HCT116 (cell line): Measurements from ENCODE around the gene ZNF791. TPM values are rescaled to one million over a fixed set of nuclear protein-coding genes. Genes with fewer than 3 reads are reported as not detected.

Experiments used
- ATAC-seq: fragments of 200-7000 bp; cut with Tn5 transposase; 2 replicates; pipeline ENCODE4 v1.9.1; 2020; ENCODE audit warnings: mild to moderate bottlenecking, moderate library complexity
- BruUV-seq: library from RNA; stranded (reverse); fragments of 400-500 nt; replicated peaks from 2 replicates; lab custom pipeline; 2021; lab: Mats Ljungman, UMichigan
- CTCF ChIA-PET: fragments of 300-600 bp; sonication (Branson Sonifier 250); formaldehyde crosslinking; loops from one replicate; lab custom pipeline; 2021; ENCODE audit warnings: antibody characterized with exemption; lab: Charles Lee
- POLR2A ChIA-PET: fragments of 300-600, 350-600 bp; sonication (Branson Sonifier 250); formaldehyde crosslinking; loops from one replicate; lab custom pipeline; 2021; ENCODE audit warnings: antibody characterized with exemption; lab: Charles Lee
- RAD21 ChIA-PET, 2 experiments: fragments of 300-600 bp; sonication (Branson Sonifier 250); formaldehyde crosslinking; loops; one replicate each; lab custom pipeline; 2023; ENCODE audit warnings: low total read pairs in 2 of 2; ENCODE audit not compliant: uncharacterized antibody in 2 of 2, unreplicated experiment in 2 of 2, low non-redundant PET in 1 of 2; lab: Charles Lee
- DNase-seq: peaks from one replicate; pipeline ENCODE4 v3.0.0-alpha.2; 2010; ENCODE audit warnings: low read depth, low spot score
- H2AFZ ChIP-seq: fragments of 200-600 bp; shearing (Covaris generic), sonication (generic); 2 replicates; pipeline ENCODE4 v1.6.1; 2017; ENCODE audit warnings: low read depth, mixed run types, mixed read lengths, antibody characterized with exemption, low read length; ENCODE audit not compliant: poor library complexity, severe bottlenecking
- H3K27ac ChIP-seq: 2 replicates; pipeline ENCODE4 v1.5.1; 2012; ENCODE audit warnings: low read depth, low read length
- H3K27me3 ChIP-seq: fragments of 200-600 bp; sonication (generic); 2 replicates; pipeline ENCODE4 v1.6.1; 2016; ENCODE audit warnings: mixed run types, low read length, mixed read lengths; ENCODE audit not compliant: insufficient read depth
- H3K36me3 ChIP-seq, 2 experiments: fragments of 200-500 bp in 1 of 2; fragments of 200-600 bp in 1 of 2; sonication (Bioruptor generic) in 1 of 2; sonication (generic) in 1 of 2; 2 replicates each; pipeline versions ENCODE4 v1.5.1 to v1.6.1; 2014 to 2016; ENCODE audit warnings: low read length in 2 of 2, inconsistent platforms in 1 of 2, mixed read lengths in 1 of 2, mixed run types in 1 of 2; ENCODE audit not compliant: insufficient read depth in 2 of 2, control insufficient read depth in 1 of 2
- H3K4me1 ChIP-seq, 2 experiments: fragments of 200-600 bp in 1 of 2; sonication (generic) in 1 of 2; 2 replicates each; pipeline versions ENCODE4 v1.5.1 to v1.6.1; 2012 to 2017; ENCODE audit warnings: low read length in 2 of 2, inconsistent platforms in 1 of 2, mild to moderate bottlenecking in 1 of 2, mixed read lengths in 1 of 2, mixed run types in 1 of 2, moderate library complexity in 1 of 2; ENCODE audit not compliant: insufficient read depth in 2 of 2, control insufficient read depth in 1 of 2
- H3K4me2 ChIP-seq: fragments of 200-600 bp; sonication (generic); 2 replicates; pipeline ENCODE4 v1.6.1; 2017; ENCODE audit warnings: mixed run types, low read length, mixed read lengths
- H3K4me3 ChIP-seq, 2 experiments: fragments of 200-600 bp in 1 of 2; sonication (generic) in 1 of 2; replicated peaks in 1 of 2; 2 replicates each; pipeline ENCODE4 v1.5.1; 2011 to 2016; ENCODE audit warnings: low read length in 2 of 2, control low read depth in 1 of 2, low read depth in 1 of 2, mild to moderate bottlenecking in 1 of 2, mixed read lengths in 1 of 2, mixed run types in 1 of 2
- H3K79me2 ChIP-seq: fragments of 200-600 bp; sonication (generic); 2 replicates; pipeline ENCODE4 v1.6.1; 2017; ENCODE audit warnings: mild to moderate bottlenecking, mixed run types, low read length, moderate library complexity, mixed read lengths; ENCODE audit not compliant: insufficient read depth
- H3K9ac ChIP-seq: fragments of 200-600 bp; sonication (generic); 2 replicates; pipeline ENCODE4 v1.6.1; 2016; ENCODE audit warnings: low read length, mixed read lengths
- H3K9me2 ChIP-seq: fragments of 200-600 bp; sonication (generic), shearing (Covaris generic); 2 replicates; pipeline ENCODE4 v1.6.1; 2017; ENCODE audit warnings: mixed run types, mild to moderate bottlenecking, moderate library complexity; ENCODE audit not compliant: insufficient read depth
- H3K9me3 ChIP-seq, 2 experiments: fragments of 200-500 bp in 1 of 2; fragments of 200-600 bp in 1 of 2; sonication (Bioruptor generic) in 1 of 2; sonication (generic) in 1 of 2; 2 replicates each; pipeline ENCODE4 v1.6.1; 2014 to 2017; ENCODE audit warnings: low read length in 2 of 2, mixed read lengths in 2 of 2, inconsistent platforms in 1 of 2, low read depth in 1 of 2, mild to moderate bottlenecking in 1 of 2, mixed run types in 1 of 2, moderate library complexity in 1 of 2; ENCODE audit not compliant: control insufficient read depth in 1 of 2, insufficient read depth in 1 of 2
- H4K20me1 ChIP-seq: fragments of 200-600 bp; sonication (generic), shearing (Covaris generic); 2 replicates; pipeline ENCODE4 v1.6.1; 2017; ENCODE audit warnings: mixed run types, mild to moderate bottlenecking, moderate library complexity; ENCODE audit not compliant: insufficient read depth
- CBX3 ChIP-seq: IDR thresholded peaks from 2 replicates; pipeline ENCODE4 v1.6.1; 2012; ENCODE audit warnings: low read depth
- CEBPB ChIP-seq: IDR thresholded peaks from 2 replicates; pipeline ENCODE4 v1.6.1; 2012; ENCODE audit warnings: low read depth
- CTCF ChIP-seq, 3 experiments: fragments of 200-600 bp in 1 of 3; sonication (generic) in 1 of 3; IDR thresholded peaks in 2 of 3; conservative IDR thresholded peaks in 1 of 3; 2 replicates each; pipeline ENCODE4 v1.5.1; 2012 to 2017; ENCODE audit warnings: low read depth in 2 of 3, low read length in 2 of 3, antibody characterized with exemption in 1 of 3, borderline replicate concordance in 1 of 3, control low read depth in 1 of 3, mild to moderate bottlenecking in 1 of 3, mixed read lengths in 1 of 3, mixed run types in 1 of 3, moderate library complexity in 1 of 3; ENCODE audit not compliant: insufficient read depth in 1 of 3
- ELF1 ChIP-seq: IDR thresholded peaks from 2 replicates; pipeline ENCODE4 v1.6.1; 2012; ENCODE audit warnings: low read depth, borderline replicate concordance
- EZH2 ChIP-seq: fragments of 200-600 bp; sonication (generic); IDR thresholded peaks from 2 replicates; pipeline ENCODE4 v1.6.1; 2017; ENCODE audit warnings: antibody characterized with exemption, mixed run types
- EZH2phosphoT487 ChIP-seq: fragments of 200-600 bp; IDR thresholded peaks from 2 replicates; pipeline ENCODE4 v1.6.1; 2018; ENCODE audit warnings: antibody characterized with exemption, borderline replicate concordance
- JUND ChIP-seq: IDR thresholded peaks from 2 replicates; pipeline ENCODE4 v1.6.1; 2012
- MAX ChIP-seq: IDR thresholded peaks from 2 replicates; pipeline ENCODE4 v1.6.1; 2012
- POLR2AphosphoS5 ChIP-seq: IDR thresholded peaks from 2 replicates; pipeline ENCODE4 v1.6.1; 2011; ENCODE audit warnings: mild to moderate bottlenecking, low read depth, low read length, moderate library complexity
- RAD21 ChIP-seq: IDR thresholded peaks from 2 replicates; pipeline ENCODE4 v1.6.1; 2012; ENCODE audit warnings: low read depth, mild to moderate bottlenecking
- SIN3A ChIP-seq: IDR thresholded peaks from 2 replicates; pipeline ENCODE4 v1.6.1; 2012; ENCODE audit warnings: low read depth
- SP1 ChIP-seq: IDR thresholded peaks from 2 replicates; pipeline ENCODE4 v1.6.1; 2012; ENCODE audit warnings: low read depth
- TCF7L2 ChIP-seq: IDR thresholded peaks from 2 replicates; pipeline ENCODE4 v1.7.0; 2011; ENCODE audit warnings: borderline replicate concordance, inconsistent platforms; ENCODE audit not compliant: insufficient read depth, insufficient read length; ENCODE audit errors: extremely low read depth
- YY1 ChIP-seq: IDR thresholded peaks from 2 replicates; pipeline ENCODE4 v1.6.1; 2011; ENCODE audit warnings: low read length, low read depth, moderate library complexity, mild to moderate bottlenecking; ENCODE audit not compliant: insufficient replicate concordance; ENCODE audit errors: extremely low read depth
- ZFX ChIP-seq: fragments of 450-650 bp; IDR thresholded peaks from 2 replicates; pipeline ENCODE4 v1.6.1; 2017
- ZNF274 ChIP-seq: fragments of 200-500 bp; sonication (Bioruptor generic); IDR thresholded peaks from 2 replicates; pipeline ENCODE4 v1.6.1; 2014; ENCODE audit warnings: mild to moderate bottlenecking, low read depth, low read length, inconsistent platforms
- intact Hi-C: fragments of 100-400 bp; cut with micrococcal nuclease; formaldehyde crosslinking; loops from 2 replicates; pipeline ENCODE4 v1.10.0; 2022
- total RNA-seq: library from RNA; stranded (reverse); gene quantifications from one replicate; pipeline ENCODE4 v1.2.1, GENCODE V29; 2021; ENCODE audit not compliant: unreplicated experiment
- TF ChIP-seq, protein P1 (sequence below): IDR thresholded peaks from 2 replicates; pipeline ENCODE4 v1.6.1; 2012; ENCODE audit warnings: low read depth
- TF ChIP-seq, protein P2 (sequence below): IDR thresholded peaks from 2 replicates; pipeline ENCODE4 v1.6.1; 2012

Gene ZNF791
- total RNA-seq, 1 experiment from 2014 or later: 21.2 TPM

DNA sequence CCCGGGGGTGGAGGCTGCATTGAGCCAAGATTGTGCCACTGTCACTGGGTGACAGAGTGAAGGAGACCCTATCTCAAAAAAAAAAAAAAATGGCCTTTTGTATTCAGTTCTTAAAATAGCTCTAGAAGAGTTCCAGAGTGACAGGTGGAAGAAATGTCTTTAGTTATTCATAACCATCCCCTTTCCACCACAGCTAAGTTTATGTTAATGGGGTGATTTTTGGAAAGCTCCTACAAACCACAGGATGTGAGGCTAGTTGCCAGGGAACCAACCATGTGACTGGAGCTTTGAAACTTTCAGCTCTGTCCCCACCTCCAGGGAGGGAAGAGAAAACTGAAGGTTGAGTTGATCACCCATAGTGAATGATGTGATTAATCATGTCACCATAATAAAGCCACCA lies 7.0 kb upstream of the ZNF791 start:
- Histone ChIP-seq H3K4me3 (no peak overlapping the region), H3K79me2 (no peaks in the 10 kb centered on the region), H3K9ac (no peak overlapping the region), H3K27ac (no peak overlapping the region), H2AFZ (no peak overlapping the region), H3K9me3 (no peaks in the 10 kb centered on the region), H3K27me3 (no peaks in the 10 kb centered on the region), H3K36me3 (peaks cover 0 to under 1% of the 10 kb centered on the region in 2 experiments; a peak in 1 of 4 replicates), H4K20me1 (no peaks in the 10 kb centered on the region), H3K4me2 (no peak overlapping the region), H3K4me1 (no peaks in the 10 kb centered on the region), H3K9me2 (no peaks in the 10 kb centered on the region)
- no peak for ATAC-seq
- ChIA-PET RAD21 (no interaction called here), CTCF (no interaction called here), POLR2A (no interaction called here)
- no peak for DNase-seq
- intact Hi-C loops: no loop called here
- BruUV-seq: no TSS peak
- TF ChIP-seq CTCF (IDR thresholded peaks at IDR 0.05 in 2 of 3, conservative IDR thresholded peaks at IDR 0.05 in 1 of 3; ENCODE audit: borderline replicate concordance in 1 of 3, insufficient read depth in 1 of 3, low read depth in 2 of 3, low read length in 2 of 3) (no peak), SP1 (no peak), CBX3 (no peak), POLR2AphosphoS5 (no peak), JUND (no peak), ELF1 (no peak), RAD21 (no peak), EZH2phosphoT487 (no peak), SIN3A (no peak), YY1 (no peak), TCF7L2 (no peak), CEBPB (no peak), ZNF274 (no peak), MAX (no peak), EZH2 (no peak), ZFX (no peak)
- TF ChIP-seq, protein P1, sequence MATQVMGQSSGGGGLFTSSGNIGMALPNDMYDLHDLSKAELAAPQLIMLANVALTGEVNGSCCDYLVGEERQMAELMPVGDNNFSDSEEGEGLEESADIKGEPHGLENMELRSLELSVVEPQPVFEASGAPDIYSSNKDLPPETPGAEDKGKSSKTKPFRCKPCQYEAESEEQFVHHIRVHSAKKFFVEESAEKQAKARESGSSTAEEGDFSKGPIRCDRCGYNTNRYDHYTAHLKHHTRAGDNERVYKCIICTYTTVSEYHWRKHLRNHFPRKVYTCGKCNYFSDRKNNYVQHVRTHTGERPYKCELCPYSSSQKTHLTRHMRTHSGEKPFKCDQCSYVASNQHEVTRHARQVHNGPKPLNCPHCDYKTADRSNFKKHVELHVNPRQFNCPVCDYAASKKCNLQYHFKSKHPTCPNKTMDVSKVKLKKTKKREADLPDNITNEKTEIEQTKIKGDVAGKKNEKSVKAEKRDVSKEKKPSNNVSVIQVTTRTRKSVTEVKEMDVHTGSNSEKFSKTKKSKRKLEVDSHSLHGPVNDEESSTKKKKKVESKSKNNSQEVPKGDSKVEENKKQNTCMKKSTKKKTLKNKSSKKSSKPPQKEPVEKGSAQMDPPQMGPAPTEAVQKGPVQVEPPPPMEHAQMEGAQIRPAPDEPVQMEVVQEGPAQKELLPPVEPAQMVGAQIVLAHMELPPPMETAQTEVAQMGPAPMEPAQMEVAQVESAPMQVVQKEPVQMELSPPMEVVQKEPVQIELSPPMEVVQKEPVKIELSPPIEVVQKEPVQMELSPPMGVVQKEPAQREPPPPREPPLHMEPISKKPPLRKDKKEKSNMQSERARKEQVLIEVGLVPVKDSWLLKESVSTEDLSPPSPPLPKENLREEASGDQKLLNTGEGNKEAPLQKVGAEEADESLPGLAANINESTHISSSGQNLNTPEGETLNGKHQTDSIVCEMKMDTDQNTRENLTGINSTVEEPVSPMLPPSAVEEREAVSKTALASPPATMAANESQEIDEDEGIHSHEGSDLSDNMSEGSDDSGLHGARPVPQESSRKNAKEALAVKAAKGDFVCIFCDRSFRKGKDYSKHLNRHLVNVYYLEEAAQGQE: no peak
- TF ChIP-seq, protein P2, sequence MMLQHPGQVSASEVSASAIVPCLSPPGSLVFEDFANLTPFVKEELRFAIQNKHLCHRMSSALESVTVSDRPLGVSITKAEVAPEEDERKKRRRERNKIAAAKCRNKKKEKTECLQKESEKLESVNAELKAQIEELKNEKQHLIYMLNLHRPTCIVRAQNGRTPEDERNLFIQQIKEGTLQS: no peak
